Mucosa of stomach (tissue), 1 donor: ENCODE results near the gene CFHR5.
"Not testable (repeated sequence)": the region's sequence is repeated elsewhere in the genome, so short reads cannot be mapped to it uniquely, and the experiment has no call there.

Experiments used
- H3K27me3 ChIP-seq: one replicate; pipeline ENCODE4 v1.7.0; 2013; ENCODE audit warnings: mild to moderate bottlenecking, low read length; ENCODE audit not compliant: control insufficient read depth, insufficient read depth
- H3K36me3 ChIP-seq: one replicate; pipeline ENCODE4 v1.7.0; 2013; ENCODE audit warnings: low read length; ENCODE audit not compliant: control insufficient read depth, insufficient read depth
- H3K4me1 ChIP-seq: one replicate; pipeline ENCODE4 v1.7.0; 2013; ENCODE audit warnings: mild to moderate bottlenecking, low read length; ENCODE audit not compliant: control insufficient read depth, insufficient read depth
- H3K4me3 ChIP-seq: one replicate; pipeline ENCODE4 v1.7.0; 2013; ENCODE audit warnings: low read length
- H3K9ac ChIP-seq: one replicate; pipeline ENCODE4 v1.7.0; 2013; ENCODE audit warnings: mild to moderate bottlenecking, low read length, moderate library complexity
- H3K9me3 ChIP-seq: one replicate; pipeline ENCODE4 v1.7.0; 2013; ENCODE audit warnings: mild to moderate bottlenecking, low read length, moderate library complexity; ENCODE audit not compliant: control insufficient read depth
- donor health status: Pancreatic carcinoma.

Gene CFHR5

GRCh38 chr1:196977278-196977677 lies at the start of gene CFHR5:
Gene CFHR5 (plus strand): TSS chr1:196977556. CDS start chr1:196977665, 109 bp downstream.
- Histone ChIP-seq H3K4me1 (no peaks in the 10 kb centered on the region), H3K9me3 (no peaks in the 10 kb centered on the region), H3K27me3 (no peaks in the 10 kb centered on the region), H3K4me3 (no peak within 1 kb of the TSS), H3K36me3 (no peaks in the 10 kb centered on the region), H3K9ac (no peak within 1 kb of the TSS)

GRCh38 chr1:196932853-196933252 lies 44.5 kb upstream of the CFHR5 start:
- H3K9ac ChIP-seq, result not testable (repeated sequence)

GRCh38 chr1:196933531-196934189 lies 43.7 kb upstream of the CFHR5 start:
- Histone ChIP-seq H3K36me3 (no peaks in the 10 kb centered on the region), H3K4me3 (no peak overlapping the region), H3K27me3 (no peaks in the 10 kb centered on the region), H3K9me3 (no peaks in the 10 kb centered on the region), H3K9ac (no peak overlapping the region), H3K4me1 (no peaks in the 10 kb centered on the region)

More at GRCh38 chr1:196932853-196933252, 44.5 kb upstream of the CFHR5 start:
- H3K4me3 ChIP-seq, H3K27me3 ChIP-seq, H3K36me3 ChIP-seq, H3K9me3 ChIP-seq, H3K4me1 ChIP-seq: not testable (repeated sequence)

DNA sequence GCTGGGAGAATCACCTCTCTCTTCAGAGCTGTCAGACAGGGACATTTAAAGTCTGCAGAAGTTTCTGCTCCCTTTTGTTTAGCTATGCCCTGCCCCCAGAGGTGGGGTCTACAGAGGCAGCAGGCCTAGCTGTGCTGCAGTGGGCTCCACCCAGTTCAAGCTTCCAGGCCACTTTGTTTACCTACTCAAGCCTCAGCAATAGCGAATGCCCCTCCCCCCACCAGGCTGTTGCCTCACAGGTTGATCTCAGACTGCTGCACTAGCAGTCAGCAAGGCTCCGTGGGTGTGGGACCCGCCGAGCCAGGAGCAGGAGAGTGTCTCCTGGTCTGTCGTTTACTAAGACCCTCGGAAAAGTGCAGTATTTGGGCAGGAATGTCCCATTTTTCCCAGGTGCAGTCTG lies 35.9 kb upstream of the CFHR5 start:
- H3K9ac ChIP-seq, H3K4me3 ChIP-seq, H3K9me3 ChIP-seq, H3K4me1 ChIP-seq, H3K36me3 ChIP-seq, H3K27me3 ChIP-seq: not testable (repeated sequence)

DNA sequence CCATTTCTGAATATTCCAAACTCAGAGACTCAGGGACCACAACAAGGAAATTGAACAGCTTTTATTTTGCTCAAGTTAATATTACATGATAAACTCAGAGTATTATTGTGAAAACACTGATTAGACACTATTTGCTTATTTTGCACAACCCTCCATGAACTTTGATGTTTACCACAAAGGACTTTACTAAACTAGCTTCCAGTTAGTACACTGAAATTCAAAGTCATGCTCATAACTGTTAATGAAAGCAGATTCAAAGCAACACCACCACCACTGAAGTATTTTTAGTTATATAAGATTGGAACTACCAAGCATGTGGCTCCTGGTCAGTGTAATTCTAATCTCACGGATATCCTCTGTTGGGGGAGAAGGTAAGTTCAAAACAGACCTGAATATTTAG lies 33.8 kb upstream of the CFHR5 start, which contains the start of gene CFHR2:
TSS of gene CFHR2 (plus strand) at position 171 of the 400 bp plus-strand sequence. CDS start at position 314, 143 bp downstream.
- not testable (repeated sequence) for H3K4me3 ChIP-seq, H3K27me3 ChIP-seq, H3K9ac ChIP-seq, H3K36me3 ChIP-seq, H3K9me3 ChIP-seq, H3K4me1 ChIP-seq

DNA sequence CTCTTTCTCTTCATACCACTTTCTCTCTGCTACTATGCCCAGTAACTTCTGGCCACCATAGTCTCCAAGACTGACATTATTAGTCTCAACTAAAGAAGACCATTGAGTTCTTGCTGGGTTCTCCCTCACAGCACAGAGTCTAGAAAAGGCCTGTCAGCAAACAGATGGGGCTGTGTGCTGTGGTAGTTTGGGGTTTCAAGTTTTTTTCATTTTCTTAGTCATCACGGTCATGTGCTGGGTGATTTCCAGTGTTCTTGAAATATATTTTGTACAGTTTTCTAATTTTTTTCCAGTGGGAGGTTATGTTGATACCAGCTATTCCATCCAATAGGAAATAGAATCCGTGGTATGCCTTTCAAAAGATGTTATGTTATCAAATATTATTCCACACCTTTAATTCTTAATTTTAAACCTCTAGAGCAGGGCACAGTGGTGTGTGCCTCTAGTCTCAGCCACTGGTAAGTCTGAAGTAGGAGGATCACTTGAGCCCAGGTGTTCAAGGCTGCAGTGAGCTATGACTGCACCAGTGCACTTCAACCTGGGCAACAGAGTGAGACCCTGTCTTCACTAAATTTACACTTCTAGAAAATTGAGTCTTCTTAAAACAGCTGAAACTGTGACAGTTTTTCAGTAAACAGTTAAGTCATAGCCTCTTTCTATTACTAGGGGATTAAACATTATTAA lies 25.5 kb upstream of the CFHR5 start:
- Histone ChIP-seq H3K27me3 (no peaks in the 10 kb centered on the region), H3K9ac (no peak overlapping the region), H3K4me3 (no peak overlapping the region), H3K9me3 (no peaks in the 10 kb centered on the region), H3K36me3 (no peaks in the 10 kb centered on the region), H3K4me1 (no peaks in the 10 kb centered on the region)

DNA sequence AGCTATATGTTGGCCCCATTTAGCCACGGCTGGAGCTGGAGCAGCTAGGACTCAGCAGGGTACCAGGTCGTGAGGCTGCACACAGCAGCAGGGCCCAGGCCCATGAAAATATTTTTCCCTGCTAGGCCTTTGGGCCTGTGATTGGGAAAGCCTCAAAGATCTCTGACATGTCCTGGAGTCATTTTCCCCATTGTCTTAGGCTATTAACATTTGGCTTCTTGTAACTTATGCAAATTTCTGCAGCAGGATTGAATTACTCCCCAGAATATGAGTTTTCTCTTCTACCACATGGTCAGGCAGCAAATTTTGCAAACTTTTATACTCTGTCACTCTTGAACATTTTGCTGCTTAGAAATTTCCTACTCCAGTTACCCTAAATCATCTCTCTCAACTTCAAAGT lies 22.6 kb upstream of the CFHR5 start:
- no peaks in the 10 kb centered on the region for H3K27me3 ChIP-seq
- no peaks in the 10 kb centered on the region for H3K4me1 ChIP-seq
- no peak overlapping the region for H3K9ac ChIP-seq
- no peaks in the 10 kb centered on the region for H3K9me3 ChIP-seq
- no peaks in the 10 kb centered on the region for H3K36me3 ChIP-seq
- H3K4me3 ChIP-seq, result no peak overlapping the region

DNA sequence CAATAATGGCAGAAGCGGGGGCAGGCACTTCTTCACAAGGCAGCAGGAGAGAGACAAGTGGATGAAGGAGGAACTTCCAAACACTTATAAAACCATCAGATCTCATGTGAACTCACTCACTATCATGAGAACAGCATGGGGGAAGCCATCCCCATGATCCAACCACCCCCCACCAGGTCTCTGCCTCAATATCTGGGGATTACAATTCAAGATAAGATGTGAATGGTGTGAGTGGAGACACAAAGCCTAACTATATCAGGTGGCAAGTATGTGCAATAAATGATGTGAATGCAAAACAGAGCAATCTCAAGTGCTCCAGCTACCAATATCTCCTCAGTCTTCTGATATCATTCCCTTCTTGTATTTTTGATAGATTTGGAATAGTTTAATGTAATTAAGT lies 21.4 kb upstream of the CFHR5 start:
- Histone ChIP-seq H3K9ac (no peak overlapping the region), H3K4me3 (no peak overlapping the region), H3K27me3 (no peaks in the 10 kb centered on the region), H3K36me3 (no peaks in the 10 kb centered on the region), H3K9me3 (no peaks in the 10 kb centered on the region), H3K4me1 (no peaks in the 10 kb centered on the region)

DNA sequence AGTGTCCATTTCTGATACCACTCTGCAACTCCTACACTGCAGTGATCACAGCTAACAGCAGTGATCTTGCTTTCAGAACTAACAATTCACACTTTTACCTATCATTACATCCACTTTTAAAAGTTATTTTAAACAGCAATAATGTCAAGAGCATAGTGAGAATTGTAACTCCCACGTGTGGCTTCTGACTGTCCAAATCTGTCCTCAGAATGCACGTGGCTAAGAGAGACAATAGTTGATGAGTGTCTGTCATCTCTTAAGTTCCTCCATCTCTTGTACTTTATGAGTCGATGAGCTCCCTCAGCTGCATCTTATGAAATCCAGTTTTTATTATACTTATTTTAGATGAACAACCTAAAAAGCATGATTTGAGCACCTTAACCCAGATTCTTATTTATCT lies 16.5 kb upstream of the CFHR5 start:
- Histone ChIP-seq H3K9me3 (no peaks in the 10 kb centered on the region), H3K4me1 (no peaks in the 10 kb centered on the region), H3K4me3 (no peak overlapping the region), H3K36me3 (no peaks in the 10 kb centered on the region), H3K27me3 (no peaks in the 10 kb centered on the region), H3K9ac (no peak overlapping the region)

- Histone ChIP-seq H3K27me3 (no peaks in the 10 kb centered on the region), H3K36me3 (no peaks in the 10 kb centered on the region), H3K9ac (no peak overlapping the region), H3K9me3 (no peaks in the 10 kb centered on the region), H3K4me3 (no peak overlapping the region), H3K4me1 (no peaks in the 10 kb centered on the region)
Observed at GRCh38 chr1:196970182-196970581, 7.2 kb upstream of the CFHR5 start.

DNA sequence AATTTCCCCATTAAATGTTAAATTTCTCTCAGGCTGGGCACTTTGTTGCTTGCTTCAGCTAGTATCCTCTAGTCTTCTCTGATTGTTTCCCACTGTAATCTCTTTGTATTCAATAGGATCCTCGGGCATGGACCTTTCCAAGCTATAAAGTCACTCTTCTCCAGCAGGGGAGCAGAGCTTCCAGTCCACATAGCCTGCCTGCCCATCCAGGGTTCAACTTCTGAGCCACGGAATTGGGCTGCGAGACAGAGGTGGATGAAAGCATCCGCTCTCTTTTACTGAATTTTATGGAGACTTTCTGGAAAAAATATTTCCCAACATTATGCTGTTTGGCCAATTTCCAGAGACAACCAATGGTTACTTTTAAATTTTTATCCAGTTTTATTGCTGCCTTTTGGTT lies 1.1 kb upstream of the CFHR5 start:
- Histone ChIP-seq H3K27me3 (no peaks in the 10 kb centered on the region), H3K9ac (no peak overlapping the region), H3K36me3 (no peaks in the 10 kb centered on the region), H3K4me1 (no peaks in the 10 kb centered on the region), H3K9me3 (no peaks in the 10 kb centered on the region), H3K4me3 (no peak overlapping the region)

GRCh38 chr1:196980859-196981258 lies 3.5 kb downstream of the CFHR5 start:
- no peaks in the 10 kb centered on the region for H3K9me3 ChIP-seq
- no peaks in the 10 kb centered on the region for H3K27me3 ChIP-seq
- H3K4me3 ChIP-seq, result no peak overlapping the region
- no peaks in the 10 kb centered on the region for H3K4me1 ChIP-seq
- H3K36me3 ChIP-seq, result no peaks in the 10 kb centered on the region
- H3K9ac ChIP-seq, result no peak overlapping the region
